ENCODE results near the gene HYAL3.
A peak's percentile ranks its signal among the peaks of the same experiment; 100 is the strongest.

The HYAL3 gene

GRCh38 chr3:50336452-50337174 is 37.4 kb upstream of the HYAL3 start:
- Histone ChIP-seq H3K36me3 (ENCODE audit: control insufficient read depth, insufficient read depth, low read length) (no peaks in the 10 kb centered on the region), H3K27me3 (ENCODE audit: control insufficient read depth, insufficient read depth, low read length) (no peaks in the 10 kb centered on the region)

GRCh38 chr3:50334339-50335075 is 35.3 kb upstream of the HYAL3 start:
- Histone ChIP-seq H3K4me1 (peaks cover 9% of the 10 kb centered on the region), H3K9me3 (ENCODE audit: control insufficient read depth, low read length) (no peaks in the 10 kb centered on the region), H3K4me3 (ENCODE audit: low read depth, low read length) (no peak overlapping the region), H3K27me3 (ENCODE audit: control insufficient read depth, insufficient read depth, low read length) (no peaks in the 10 kb centered on the region), H3K27ac (peak overlapping the region; percentile 57), H3K9ac (no peak overlapping the region), H3K79me2 (no peaks in the 10 kb centered on the region), H3K36me3 (ENCODE audit: control insufficient read depth, insufficient read depth, low read length) (no peaks in the 10 kb centered on the region), H2AFZ (no peak overlapping the region), H3K4me2 (ENCODE audit: low read length) (no peak overlapping the region)
- TF ChIP-seq, protein P1, sequence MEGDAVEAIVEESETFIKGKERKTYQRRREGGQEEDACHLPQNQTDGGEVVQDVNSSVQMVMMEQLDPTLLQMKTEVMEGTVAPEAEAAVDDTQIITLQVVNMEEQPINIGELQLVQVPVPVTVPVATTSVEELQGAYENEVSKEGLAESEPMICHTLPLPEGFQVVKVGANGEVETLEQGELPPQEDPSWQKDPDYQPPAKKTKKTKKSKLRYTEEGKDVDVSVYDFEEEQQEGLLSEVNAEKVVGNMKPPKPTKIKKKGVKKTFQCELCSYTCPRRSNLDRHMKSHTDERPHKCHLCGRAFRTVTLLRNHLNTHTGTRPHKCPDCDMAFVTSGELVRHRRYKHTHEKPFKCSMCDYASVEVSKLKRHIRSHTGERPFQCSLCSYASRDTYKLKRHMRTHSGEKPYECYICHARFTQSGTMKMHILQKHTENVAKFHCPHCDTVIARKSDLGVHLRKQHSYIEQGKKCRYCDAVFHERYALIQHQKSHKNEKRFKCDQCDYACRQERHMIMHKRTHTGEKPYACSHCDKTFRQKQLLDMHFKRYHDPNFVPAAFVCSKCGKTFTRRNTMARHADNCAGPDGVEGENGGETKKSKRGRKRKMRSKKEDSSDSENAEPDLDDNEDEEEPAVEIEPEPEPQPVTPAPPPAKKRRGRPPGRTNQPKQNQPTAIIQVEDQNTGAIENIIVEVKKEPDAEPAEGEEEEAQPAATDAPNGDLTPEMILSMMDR (IDR thresholded peaks at IDR 0.05), result no peak

More at GRCh38 chr3:50336452-50337174, 37.4 kb upstream of the HYAL3 start:
- Histone ChIP-seq H3K4me1 (peaks cover 9% of the 10 kb centered on the region), H3K79me2 (no peaks in the 10 kb centered on the region), H3K9me3 (ENCODE audit: control insufficient read depth, low read length) (no peaks in the 10 kb centered on the region), H2AFZ (peak overlapping the region; percentile 97), H3K9ac (no peak overlapping the region), H3K4me2 (ENCODE audit: low read length) (peak overlapping the region; percentile 100), H3K4me3 (ENCODE audit: low read depth, low read length) (peak overlapping the region; percentile 76), H3K27ac (peak overlapping the region; percentile 57)
- TF ChIP-seq, protein P1 (IDR thresholded peaks at IDR 0.05), result no peak

DNA sequence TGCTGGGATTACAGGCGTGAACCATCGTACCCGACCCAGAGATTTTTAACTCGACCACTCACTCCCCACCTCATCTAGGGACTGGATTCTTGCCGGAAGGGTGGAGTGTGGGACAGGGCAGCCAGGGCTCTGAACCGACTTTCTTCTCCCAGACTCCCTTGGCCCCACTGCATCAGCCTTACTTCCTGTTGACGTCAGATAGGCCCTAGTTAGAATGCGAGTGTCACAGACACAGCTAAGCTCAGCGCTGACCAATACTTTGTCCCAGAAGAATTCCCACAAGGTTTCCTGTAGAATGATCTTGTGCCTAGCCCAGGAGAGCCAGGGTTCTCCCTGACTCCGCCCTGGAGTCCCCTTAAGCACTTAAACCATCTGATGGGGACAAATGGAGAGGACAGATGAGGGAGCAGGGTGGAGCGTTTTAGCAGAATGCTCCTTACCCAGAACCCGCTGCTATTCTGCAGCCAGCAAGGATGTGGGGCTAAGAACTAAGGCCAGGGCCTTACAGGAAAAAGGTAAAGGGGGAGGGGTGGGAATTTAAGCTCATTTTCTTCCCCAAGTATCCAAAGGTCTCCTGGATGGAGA is 34.6 kb upstream of the HYAL3 start:
- Histone ChIP-seq H3K4me1 (peaks cover 9% of the 10 kb centered on the region), H3K4me3 (ENCODE audit: low read depth, low read length) (no peak overlapping the region)

GRCh38 chr3:50331364-50331907 is 32.2 kb upstream of the HYAL3 start:
- Histone ChIP-seq H3K27ac (no peak overlapping the region), H3K4me3 (ENCODE audit: low read depth, low read length) (no peak overlapping the region), H3K9me3 (ENCODE audit: control insufficient read depth, low read length) (no peaks in the 10 kb centered on the region), H2AFZ (no peak overlapping the region), H3K36me3 (ENCODE audit: control insufficient read depth, insufficient read depth, low read length) (no peaks in the 10 kb centered on the region), H3K4me2 (ENCODE audit: low read length) (no peak overlapping the region), H3K9ac (no peak overlapping the region), H3K4me1 (peaks cover 17% of the 10 kb centered on the region), H3K27me3 (ENCODE audit: control insufficient read depth, insufficient read depth, low read length) (no peaks in the 10 kb centered on the region), H3K79me2 (peaks cover 12% of the 10 kb centered on the region)
- TF ChIP-seq, protein P1 (IDR thresholded peaks at IDR 0.05), result no peak

More for the DNA sequence above, 34.6 kb upstream of the HYAL3 start:
- H3K9ac ChIP-seq, result no peak overlapping the region
- no peaks in the 10 kb centered on the region for H3K9me3 ChIP-seq (ENCODE audit: control insufficient read depth, low read length)
- peak overlapping the region; percentile 57 for H3K27ac ChIP-seq
- H3K36me3 ChIP-seq (ENCODE audit: control insufficient read depth, insufficient read depth, low read length), result no peaks in the 10 kb centered on the region
- no peak overlapping the region for H2AFZ ChIP-seq
- no peaks in the 10 kb centered on the region for H3K27me3 ChIP-seq (ENCODE audit: control insufficient read depth, insufficient read depth, low read length)
- no peak overlapping the region for H3K4me2 ChIP-seq (ENCODE audit: low read length)
- H3K79me2 ChIP-seq, result no peaks in the 10 kb centered on the region
- TF ChIP-seq, protein P1 (IDR thresholded peaks at IDR 0.05), result no peak

Data from parathyroid adenoma (tissue), 2 donors.